CD4-positive, alpha-beta T cell treated with Interleukin-15 for 4 hours (primary cell): Measurements from ENCODE around the gene PDE3A.
"Not testable (repeated sequence)": the region's sequence is repeated elsewhere in the genome, so short reads cannot be mapped to it uniquely, and the experiment has no call there.

Experiments used
- DNase-seq: peaks from one replicate; pipeline ENCODE4 v3.0.0-alpha.2; 2020; ENCODE audit warnings: low spot score

The PDE3A gene

GRCh38 chr12:20374795-20375194 is 6.5 kb downstream of the PDE3A start:
- DNase-seq = no peak

GRCh38 chr12:20375560-20375959 is 7.2 kb downstream of the PDE3A start:
- no peak for DNase-seq

GRCh38 chr12:20376984-20377383 is 8.6 kb downstream of the PDE3A start:
- no peak for DNase-seq

GRCh38 chr12:20377750-20378149 is 9.4 kb downstream of the PDE3A start:
- DNase-seq = no peak

GRCh38 chr12:20382117-20382516 is 13.8 kb downstream of the PDE3A start:
- DNase-seq = no peak

- no peak for DNase-seq
Measured at GRCh38 chr12:20383612-20384011, 15.3 kb downstream of the PDE3A start.

GRCh38 chr12:20384836-20385235 is 16.5 kb downstream of the PDE3A start:
- DNase-seq = not testable (repeated sequence)

GRCh38 chr12:20390846-20391245 is 22.5 kb downstream of the PDE3A start:
- DNase-seq = no peak

- no peak for DNase-seq
Measured at GRCh38 chr12:20392339-20392738, 24.0 kb downstream of the PDE3A start.

GRCh38 chr12:20393707-20394106 is 25.4 kb downstream of the PDE3A start:
- no peak for DNase-seq

- DNase-seq = no peak
Measured at GRCh38 chr12:20395791-20396550, 27.6 kb downstream of the PDE3A start.

GRCh38 chr12:20398686-20399085 is 30.3 kb downstream of the PDE3A start:
- no peak for DNase-seq

- DNase-seq = no peak
Measured at GRCh38 chr12:20400003-20400402, 31.7 kb downstream of the PDE3A start.

GRCh38 chr12:20403230-20403629 is 34.9 kb downstream of the PDE3A start:
- no peak for DNase-seq

GRCh38 chr12:20404576-20405346 is 36.4 kb downstream of the PDE3A start:
- no peak for DNase-seq

- DNase-seq = no peak
Measured at GRCh38 chr12:20409607-20410377, 41.5 kb downstream of the PDE3A start.

GRCh38 chr12:20410734-20411133 is 42.4 kb downstream of the PDE3A start:
- no peak for DNase-seq

- DNase-seq = no peak
Measured at GRCh38 chr12:20411345-20411744, 43.0 kb downstream of the PDE3A start.

- DNase-seq = no peak
Measured at GRCh38 chr12:20415028-20415427, 46.7 kb downstream of the PDE3A start.

- DNase-seq = no peak
Measured at GRCh38 chr12:20415641-20416040, 47.3 kb downstream of the PDE3A start.

GRCh38 chr12:20420557-20420956 is 52.2 kb downstream of the PDE3A start:
- DNase-seq = no peak

- no peak for DNase-seq
Measured at GRCh38 chr12:20421421-20421820, 53.1 kb downstream of the PDE3A start.

GRCh38 chr12:20423557-20423956 is 55.2 kb downstream of the PDE3A start:
- no peak for DNase-seq
